SK-N-SH treated with all-trans-retinoic acid at 6 μM for 48 hours (cell line): ENCODE data around the gene SKIL.

ENCODE experiments used
- ESRRG ChIP-seq: fragments of 250-450 bp; sonication (Bioruptor Pico); IDR thresholded peaks from 2 replicates; pipeline ENCODE4 v1.6.1; 2021; ENCODE audit warnings: mild to moderate bottlenecking
- GLIS3 ChIP-seq: fragments of 250-450 bp; sonication (Bioruptor Pico); IDR thresholded peaks from 2 replicates; pipeline ENCODE4 v1.5.0; 2020; ENCODE audit warnings: mild to moderate bottlenecking, moderate library complexity
- OSR1 ChIP-seq: fragments of 250-450 bp; sonication (Bioruptor Pico); IDR thresholded peaks from 2 replicates; pipeline ENCODE4 v1.8.0; 2022; ENCODE audit warnings: moderate library complexity, mild to moderate bottlenecking, inconsistent platforms
- RARB ChIP-seq: fragments of 250-450 bp; sonication (Bioruptor Pico); IDR thresholded peaks from 2 replicates; pipeline ENCODE4 v1.8.0; 2021; ENCODE audit warnings: mild to moderate bottlenecking, moderate library complexity
- SNAI2 ChIP-seq: fragments of 250-450 bp; sonication (Bioruptor Pico); IDR thresholded peaks from 2 replicates; pipeline ENCODE4 v1.5.0; 2020; ENCODE audit warnings: mild to moderate bottlenecking, moderate library complexity
- TOX ChIP-seq: fragments of 250-450 bp; sonication (Bioruptor Pico); IDR thresholded peaks from 2 replicates; pipeline ENCODE4 v1.8.0; 2021; ENCODE audit warnings: mild to moderate bottlenecking, moderate library complexity, borderline replicate concordance
- ZFP30 ChIP-seq: fragments of 450-650 bp; formaldehyde crosslinking; IDR thresholded peaks from 2 replicates; pipeline ENCODE4 v1.5.0; 2022; ENCODE audit warnings: mild to moderate bottlenecking, moderate library complexity
- TF ChIP-seq, protein P1 (sequence below): fragments of 250-450 bp; sonication (Bioruptor Pico); IDR thresholded peaks from 2 replicates; pipeline ENCODE4 v1.5.0; 2020; ENCODE audit warnings: mild to moderate bottlenecking, moderate library complexity
- TF ChIP-seq, protein P2 (sequence below): fragments of 250-450 bp; sonication (Bioruptor Pico); IDR thresholded peaks from 2 replicates; pipeline ENCODE4 v1.5.1; 2020; ENCODE audit warnings: low read depth, mild to moderate bottlenecking, moderate library complexity

DNA sequence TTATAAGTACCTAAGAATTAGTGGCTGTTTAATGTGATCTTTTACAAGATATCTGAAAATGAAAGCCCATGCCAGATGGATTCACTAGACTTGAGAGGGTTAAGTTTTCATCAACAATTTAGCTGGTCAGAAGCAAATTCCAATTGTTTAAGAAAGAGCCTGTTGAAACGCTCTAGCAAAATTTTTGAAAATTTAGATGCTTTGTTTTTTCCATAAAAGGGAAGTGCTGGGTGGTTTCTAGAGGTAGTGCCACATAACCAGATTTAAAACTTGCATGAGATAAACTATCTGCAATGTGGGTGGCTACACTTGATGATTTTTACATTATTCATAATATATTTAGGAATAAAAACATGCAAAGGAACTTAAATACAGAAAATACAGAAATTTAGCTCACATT, 48.5 kb upstream of the SKIL start:
- TF ChIP-seq OSR1 (CRISPR knock-in tag): no peak
- no peak for TF ChIP-seq ZFP30 (CRISPR knock-in tag)
- no peak for TF ChIP-seq TOX (CRISPR knock-in tag)
- no peak for TF ChIP-seq RARB (CRISPR knock-in tag)
- no peak for TF ChIP-seq GLIS3 (CRISPR knock-in tag)
- TF ChIP-seq SNAI2 (CRISPR knock-in tag): no peak
- TF ChIP-seq, protein P1, sequence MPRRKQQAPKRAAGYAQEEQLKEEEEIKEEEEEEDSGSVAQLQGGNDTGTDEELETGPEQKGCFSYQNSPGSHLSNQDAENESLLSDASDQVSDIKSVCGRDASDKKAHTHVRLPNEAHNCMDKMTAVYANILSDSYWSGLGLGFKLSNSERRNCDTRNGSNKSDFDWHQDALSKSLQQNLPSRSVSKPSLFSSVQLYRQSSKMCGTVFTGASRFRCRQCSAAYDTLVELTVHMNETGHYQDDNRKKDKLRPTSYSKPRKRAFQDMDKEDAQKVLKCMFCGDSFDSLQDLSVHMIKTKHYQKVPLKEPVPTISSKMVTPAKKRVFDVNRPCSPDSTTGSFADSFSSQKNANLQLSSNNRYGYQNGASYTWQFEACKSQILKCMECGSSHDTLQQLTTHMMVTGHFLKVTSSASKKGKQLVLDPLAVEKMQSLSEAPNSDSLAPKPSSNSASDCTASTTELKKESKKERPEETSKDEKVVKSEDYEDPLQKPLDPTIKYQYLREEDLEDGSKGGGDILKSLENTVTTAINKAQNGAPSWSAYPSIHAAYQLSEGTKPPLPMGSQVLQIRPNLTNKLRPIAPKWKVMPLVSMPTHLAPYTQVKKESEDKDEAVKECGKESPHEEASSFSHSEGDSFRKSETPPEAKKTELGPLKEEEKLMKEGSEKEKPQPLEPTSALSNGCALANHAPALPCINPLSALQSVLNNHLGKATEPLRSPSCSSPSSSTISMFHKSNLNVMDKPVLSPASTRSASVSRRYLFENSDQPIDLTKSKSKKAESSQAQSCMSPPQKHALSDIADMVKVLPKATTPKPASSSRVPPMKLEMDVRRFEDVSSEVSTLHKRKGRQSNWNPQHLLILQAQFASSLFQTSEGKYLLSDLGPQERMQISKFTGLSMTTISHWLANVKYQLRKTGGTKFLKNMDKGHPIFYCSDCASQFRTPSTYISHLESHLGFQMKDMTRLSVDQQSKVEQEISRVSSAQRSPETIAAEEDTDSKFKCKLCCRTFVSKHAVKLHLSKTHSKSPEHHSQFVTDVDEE (CRISPR knock-in tag): no peak
- TF ChIP-seq, protein P2, sequence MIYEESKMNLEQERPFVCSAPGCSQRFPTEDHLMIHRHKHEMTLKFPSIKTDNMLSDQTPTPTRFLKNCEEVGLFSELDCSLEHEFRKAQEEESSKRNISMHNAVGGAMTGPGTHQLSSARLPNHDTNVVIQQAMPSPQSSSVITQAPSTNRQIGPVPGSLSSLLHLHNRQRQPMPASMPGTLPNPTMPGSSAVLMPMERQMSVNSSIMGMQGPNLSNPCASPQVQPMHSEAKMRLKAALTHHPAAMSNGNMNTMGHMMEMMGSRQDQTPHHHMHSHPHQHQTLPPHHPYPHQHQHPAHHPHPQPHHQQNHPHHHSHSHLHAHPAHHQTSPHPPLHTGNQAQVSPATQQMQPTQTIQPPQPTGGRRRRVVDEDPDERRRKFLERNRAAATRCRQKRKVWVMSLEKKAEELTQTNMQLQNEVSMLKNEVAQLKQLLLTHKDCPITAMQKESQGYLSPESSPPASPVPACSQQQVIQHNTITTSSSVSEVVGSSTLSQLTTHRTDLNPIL (CRISPR knock-in tag): no peak
- TF ChIP-seq ESRRG: no peak
